Measurements from ENCODE around the gene MGRN1.

DNA sequence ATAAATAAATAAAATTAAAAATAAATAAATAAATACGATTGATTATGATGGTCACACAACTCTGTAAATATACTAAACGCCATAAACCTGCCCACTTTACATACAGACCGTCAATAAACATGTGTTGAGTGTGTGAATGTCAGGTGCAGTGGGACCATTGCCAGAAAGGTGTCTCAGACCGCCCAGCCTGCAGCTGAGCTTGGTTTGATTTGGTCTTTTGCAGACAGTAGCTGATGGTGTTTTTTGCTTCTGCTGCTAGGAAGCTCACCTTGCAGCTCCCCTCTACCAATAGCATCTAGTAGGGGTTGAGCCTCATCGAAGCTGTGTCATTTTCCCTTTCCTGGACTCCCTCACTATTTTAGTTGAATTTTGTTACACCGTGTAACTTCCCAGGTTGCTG is 33.4 kb upstream of the MGRN1 start:
- TF ChIP-seq POLR2AphosphoS5 (IDR thresholded peaks at IDR 0.05; ENCODE audit: low read depth, low read length) (no peak), TAF1 (IDR thresholded peaks at IDR 0.05; ENCODE audit: borderline replicate concordance, insufficient read depth, low read length) (no peak), FOXP2 (optimal IDR thresholded peaks at IDR 0.05; ENCODE audit: borderline replicate concordance, extremely low read depth, extremely low read length, insufficient read depth) (no peak), SIN3A (IDR thresholded peaks at IDR 0.05; ENCODE audit: borderline replicate concordance, insufficient read depth, low read length) (no peak)
- TF ChIP-seq, protein P1, sequence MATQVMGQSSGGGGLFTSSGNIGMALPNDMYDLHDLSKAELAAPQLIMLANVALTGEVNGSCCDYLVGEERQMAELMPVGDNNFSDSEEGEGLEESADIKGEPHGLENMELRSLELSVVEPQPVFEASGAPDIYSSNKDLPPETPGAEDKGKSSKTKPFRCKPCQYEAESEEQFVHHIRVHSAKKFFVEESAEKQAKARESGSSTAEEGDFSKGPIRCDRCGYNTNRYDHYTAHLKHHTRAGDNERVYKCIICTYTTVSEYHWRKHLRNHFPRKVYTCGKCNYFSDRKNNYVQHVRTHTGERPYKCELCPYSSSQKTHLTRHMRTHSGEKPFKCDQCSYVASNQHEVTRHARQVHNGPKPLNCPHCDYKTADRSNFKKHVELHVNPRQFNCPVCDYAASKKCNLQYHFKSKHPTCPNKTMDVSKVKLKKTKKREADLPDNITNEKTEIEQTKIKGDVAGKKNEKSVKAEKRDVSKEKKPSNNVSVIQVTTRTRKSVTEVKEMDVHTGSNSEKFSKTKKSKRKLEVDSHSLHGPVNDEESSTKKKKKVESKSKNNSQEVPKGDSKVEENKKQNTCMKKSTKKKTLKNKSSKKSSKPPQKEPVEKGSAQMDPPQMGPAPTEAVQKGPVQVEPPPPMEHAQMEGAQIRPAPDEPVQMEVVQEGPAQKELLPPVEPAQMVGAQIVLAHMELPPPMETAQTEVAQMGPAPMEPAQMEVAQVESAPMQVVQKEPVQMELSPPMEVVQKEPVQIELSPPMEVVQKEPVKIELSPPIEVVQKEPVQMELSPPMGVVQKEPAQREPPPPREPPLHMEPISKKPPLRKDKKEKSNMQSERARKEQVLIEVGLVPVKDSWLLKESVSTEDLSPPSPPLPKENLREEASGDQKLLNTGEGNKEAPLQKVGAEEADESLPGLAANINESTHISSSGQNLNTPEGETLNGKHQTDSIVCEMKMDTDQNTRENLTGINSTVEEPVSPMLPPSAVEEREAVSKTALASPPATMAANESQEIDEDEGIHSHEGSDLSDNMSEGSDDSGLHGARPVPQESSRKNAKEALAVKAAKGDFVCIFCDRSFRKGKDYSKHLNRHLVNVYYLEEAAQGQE (IDR thresholded peaks at IDR 0.05; ENCODE audit: insufficient read depth in 1 of 2, low read depth in 2 of 2, low read length in 2 of 2), result no peak
